Activated T-cell treated with anti-CD3 and anti-CD28 coated beads, Interleukin-2, amount 50 U/mL, for 4 hours (primary cell): ENCODE data around the gene BOC. TPM values are rescaled to one million over a fixed set of nuclear protein-coding genes. Genes with fewer than 3 reads are reported as not detected.

Experiments used
- ATAC-seq, 2 donors: fragments of 200-7000 bp; cut with Tn5 transposase; one replicate each; pipeline ENCODE4 v1.10.0; 2021
- DNase-seq: peaks from one replicate; pipeline ENCODE4 v3.0.0-alpha.2; 2020
- H3K27me3 Mint-ChIP-seq: one replicate; pipeline ENCODE4 v1.8.0; 2021; ENCODE audit warnings: low read depth, mixed read lengths
- H3K36me3 Mint-ChIP-seq: one replicate; pipeline ENCODE4 v1.8.0; 2022; ENCODE audit warnings: mixed read lengths; ENCODE audit not compliant: insufficient read depth
- H3K4me1 Mint-ChIP-seq: one replicate; pipeline ENCODE4 v1.8.0; 2021; ENCODE audit warnings: low read depth, mixed read lengths
- H3K4me3 Mint-ChIP-seq: one replicate; pipeline ENCODE4 v1.8.0; 2021; ENCODE audit warnings: mild to moderate bottlenecking, moderate library complexity, mixed read lengths
- H3K9me3 Mint-ChIP-seq: one replicate; pipeline ENCODE4 v1.8.0; 2021; ENCODE audit warnings: mixed read lengths
- total RNA-seq, 3 donors: library from RNA; stranded (reverse); gene quantifications; one replicate each; pipeline ENCODE4 v1.2.1, GENCODE V29; 2021

The BOC gene
- total RNA-seq, 3 donors from 2014 or later = 0.18 to 0.35 TPM; not detected in 1

- H3K4me1 Mint-ChIP-seq = no peaks in the 10 kb centered on the region
- no peaks in the 10 kb centered on the region for H3K27me3 Mint-ChIP-seq
- no peak overlapping the region for H3K4me3 Mint-ChIP-seq
- no peaks in the 10 kb centered on the region for H3K9me3 Mint-ChIP-seq
- ATAC-seq (no peak), DNase-seq (no peak)
- peaks cover 24% of the 10 kb centered on the region for H3K36me3 Mint-ChIP-seq
Measured at GRCh38 chr3:113304102-113304501, 92.7 kb downstream of the BOC start.

- H3K4me3 Mint-ChIP-seq = no peak overlapping the region
- no peaks in the 10 kb centered on the region for H3K9me3 Mint-ChIP-seq
- DNase-seq = no peak
- peaks cover 27% of the 10 kb centered on the region for H3K36me3 Mint-ChIP-seq
- no peaks in the 10 kb centered on the region for H3K27me3 Mint-ChIP-seq
- no peak for ATAC-seq
- H3K4me1 Mint-ChIP-seq = no peaks in the 10 kb centered on the region
Measured at GRCh38 chr3:113304856-113305540, 93.6 kb downstream of the BOC start.

GRCh38 chr3:113310960-113311359 lies 99.6 kb downstream of the BOC start:
- DNase-seq = no peak
- ATAC-seq = no peak
- H3K27me3 Mint-ChIP-seq = no peaks in the 10 kb centered on the region
- H3K9me3 Mint-ChIP-seq = peaks cover 20% of the 10 kb centered on the region
- H3K4me3 Mint-ChIP-seq = no peak overlapping the region
- peaks cover 46% of the 10 kb centered on the region for H3K36me3 Mint-ChIP-seq
- H3K4me1 Mint-ChIP-seq = no peaks in the 10 kb centered on the region

GRCh38 chr3:113312416-113312815 lies 101.1 kb downstream of the BOC start:
- ATAC-seq (no peak), DNase-seq (no peak)
- Mint-ChIP-seq H3K9me3 (peaks cover 23% of the 10 kb centered on the region), H3K36me3 (peaks cover 50% of the 10 kb centered on the region), H3K4me1 (no peaks in the 10 kb centered on the region), H3K4me3 (no peak overlapping the region), H3K27me3 (no peaks in the 10 kb centered on the region)

GRCh38 chr3:113314923-113315322 lies 103.6 kb downstream of the BOC start:
- Mint-ChIP-seq H3K4me1 (no peaks in the 10 kb centered on the region), H3K9me3 (peaks cover 23% of the 10 kb centered on the region), H3K27me3 (no peaks in the 10 kb centered on the region), H3K36me3 (peaks cover 60% of the 10 kb centered on the region), H3K4me3 (no peak overlapping the region)
- DNase-seq (no peak), ATAC-seq (no peak)

- Mint-ChIP-seq H3K9me3 (no peaks in the 10 kb centered on the region), H3K27me3 (no peaks in the 10 kb centered on the region)
- no peak for ATAC-seq
Measured at GRCh38 chr3:113329757-113330156, 118.4 kb downstream of the BOC start.

GRCh38 chr3:113330742-113331141 lies 119.4 kb downstream of the BOC start:
- peaks cover 28% of the 10 kb centered on the region for H3K36me3 Mint-ChIP-seq
- no peak for DNase-seq
- H3K4me3 Mint-ChIP-seq = no peak overlapping the region

More at GRCh38 chr3:113329757-113330156, 118.4 kb downstream of the BOC start:
- Mint-ChIP-seq H3K36me3 (peaks cover 28% of the 10 kb centered on the region), H3K4me3 (no peak overlapping the region), H3K4me1 (no peaks in the 10 kb centered on the region)
- no peak for DNase-seq

GRCh38 chr3:113331187-113331586 lies 119.8 kb downstream of the BOC start:
- no peak overlapping the region for H3K4me3 Mint-ChIP-seq

More at GRCh38 chr3:113330742-113331141, 119.4 kb downstream of the BOC start:
- no peaks in the 10 kb centered on the region for H3K4me1 Mint-ChIP-seq
- H3K27me3 Mint-ChIP-seq = no peaks in the 10 kb centered on the region
- ATAC-seq = no peak
- H3K9me3 Mint-ChIP-seq = no peaks in the 10 kb centered on the region

More at GRCh38 chr3:113331187-113331586, 119.8 kb downstream of the BOC start:
- H3K36me3 Mint-ChIP-seq = peaks cover 24% of the 10 kb centered on the region
- DNase-seq (no peak), ATAC-seq (no peak)
- no peaks in the 10 kb centered on the region for H3K9me3 Mint-ChIP-seq
- no peaks in the 10 kb centered on the region for H3K27me3 Mint-ChIP-seq
- H3K4me1 Mint-ChIP-seq = no peaks in the 10 kb centered on the region

Other genes with a start within 250 kb of the BOC start
- 1 to 10 TPM; 1.1 to 2.3 (median 1.2) TPM for gene CD200R1, start 236.5 kb upstream of the BOC start, total RNA-seq
- gene GTPBP8, start 220.6 kb upstream of the BOC start, total RNA-seq = 10 to 100 TPM; 28.1 to 28.4 (median 28.1) TPM
- gene CFAP44, start 229.9 kb downstream of the BOC start, total RNA-seq = 1 to 10 TPM; 1.8 to 4.4 (median 3.4) TPM